ENCODE measurements around the gene MLC1. TPM values are rescaled to one million over a fixed set of nuclear protein-coding genes. Genes with fewer than 3 reads are reported as not detected.
"Not testable (repeated sequence)": the region's sequence is repeated elsewhere in the genome, so short reads cannot be mapped to it uniquely, and the experiment has no call there.

MLC1 gene
- total RNA-seq, 1 donor from 2014 or later = 0.52 TPM

- H3K36me3 ChIP-seq (ENCODE audit: control insufficient read depth in 3 of 3, insufficient read depth in 3 of 3, low read length in 3 of 3) = no peaks in the 10 kb centered on the region
- H3K9me3 ChIP-seq (ENCODE audit: control insufficient read depth in 3 of 3, low read length in 3 of 3) = peaks cover 0 to 5% (median 0%) of the 10 kb centered on the region in 3 donors
- peaks cover 31 to 57% (median 45%) of the 10 kb centered on the region in 3 donors for H3K27me3 ChIP-seq (ENCODE audit: control insufficient read depth in 3 of 3, insufficient read depth in 3 of 3, low read length in 3 of 3)
- H3K4me3 ChIP-seq (ENCODE audit: low read length in 3 of 3) = no peak overlapping the region
- no peak overlapping the region for H3K9ac ChIP-seq (ENCODE audit: low read depth in 1 of 3, low read length in 3 of 3)
- H3K4me1 ChIP-seq (ENCODE audit: control insufficient read depth in 3 of 3, insufficient read depth in 3 of 3, low read length in 3 of 3) = no peaks in the 10 kb centered on the region
- H3K27ac ChIP-seq (ENCODE audit: low read depth, low read length) = no peak overlapping the region
These were observed 4.0 kb upstream of the MLC1 start for GRCh38 chr22:50089231-50089630.

GRCh38 chr22:50088096-50088495 lies 2.9 kb upstream of the MLC1 start:
- peaks cover 0 to 5% (median 0%) of the 10 kb centered on the region in 3 donors for H3K9me3 ChIP-seq (ENCODE audit: control insufficient read depth in 3 of 3, low read length in 3 of 3)
- no peak overlapping the region for H3K27ac ChIP-seq (ENCODE audit: low read depth, low read length)
- no peaks in the 10 kb centered on the region for H3K36me3 ChIP-seq (ENCODE audit: control insufficient read depth in 3 of 3, insufficient read depth in 3 of 3, low read length in 3 of 3)
- peaks cover 41 to 64% (median 54%) of the 10 kb centered on the region in 3 donors for H3K27me3 ChIP-seq (ENCODE audit: control insufficient read depth in 3 of 3, insufficient read depth in 3 of 3, low read length in 3 of 3)
- H3K4me3 ChIP-seq (ENCODE audit: low read length in 3 of 3) = no peak overlapping the region
- no peak overlapping the region for H3K9ac ChIP-seq (ENCODE audit: low read depth in 1 of 3, low read length in 3 of 3)
- no peaks in the 10 kb centered on the region for H3K4me1 ChIP-seq (ENCODE audit: control insufficient read depth in 3 of 3, insufficient read depth in 3 of 3, low read length in 3 of 3)

DNA sequence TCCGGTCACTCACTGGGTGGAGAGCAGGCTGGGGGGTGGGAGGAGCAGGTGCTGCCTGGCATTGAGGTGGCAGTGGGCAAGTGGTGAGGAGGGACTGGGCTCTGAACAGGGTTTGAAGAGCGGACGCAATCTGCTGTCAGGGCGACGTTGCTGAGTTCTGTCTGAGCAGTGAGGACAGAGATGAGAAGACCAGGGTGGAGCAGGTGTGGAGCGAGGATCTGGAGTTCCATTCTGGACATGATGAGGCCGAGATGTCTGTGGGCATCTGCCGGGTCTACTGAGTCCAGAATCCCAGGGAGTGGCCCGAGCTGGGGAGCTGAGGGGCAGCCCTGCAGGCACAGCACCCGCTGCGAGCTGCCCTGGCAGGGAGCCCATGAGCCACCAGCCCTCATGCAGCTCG lies 2.4 kb upstream of the MLC1 start:
- peaks cover 44 to 68% (median 56%) of the 10 kb centered on the region in 3 donors for H3K27me3 ChIP-seq (ENCODE audit: control insufficient read depth in 3 of 3, insufficient read depth in 3 of 3, low read length in 3 of 3)
- H3K36me3 ChIP-seq (ENCODE audit: control insufficient read depth in 3 of 3, insufficient read depth in 3 of 3, low read length in 3 of 3) = no peaks in the 10 kb centered on the region

GRCh38 chr22:50086975-50087374 lies 1.7 kb upstream of the MLC1 start:
- not testable (repeated sequence) for H3K4me1 ChIP-seq (ENCODE audit: control insufficient read depth in 3 of 3, insufficient read depth in 3 of 3, low read length in 3 of 3); H3K36me3 ChIP-seq (ENCODE audit: control insufficient read depth in 3 of 3, insufficient read depth in 3 of 3, low read length in 3 of 3); H3K9ac ChIP-seq (ENCODE audit: low read depth in 1 of 3, low read length in 3 of 3); H3K4me3 ChIP-seq (ENCODE audit: low read length in 3 of 3); H3K9me3 ChIP-seq (ENCODE audit: control insufficient read depth in 3 of 3, low read length in 3 of 3); H3K27ac ChIP-seq (ENCODE audit: low read depth, low read length)
- peaks cover 44 to 74% (median 56%) of the 10 kb centered on the region in 3 donors for H3K27me3 ChIP-seq (ENCODE audit: control insufficient read depth in 3 of 3, insufficient read depth in 3 of 3, low read length in 3 of 3)

More for the DNA sequence above, 2.4 kb upstream of the MLC1 start:
- Histone ChIP-seq H3K9ac (ENCODE audit: low read depth in 1 of 3, low read length in 3 of 3) (no peak overlapping the region), H3K4me3 (ENCODE audit: low read length in 3 of 3) (no peak overlapping the region), H3K27ac (ENCODE audit: low read depth, low read length) (no peak overlapping the region), H3K4me1 (ENCODE audit: control insufficient read depth in 3 of 3, insufficient read depth in 3 of 3, low read length in 3 of 3) (no peaks in the 10 kb centered on the region), H3K9me3 (ENCODE audit: control insufficient read depth in 3 of 3, low read length in 3 of 3) (peaks cover 0 to 5% (median 0%) of the 10 kb centered on the region in 3 donors)

- Histone ChIP-seq H3K4me1 (ENCODE audit: control insufficient read depth in 3 of 3, insufficient read depth in 3 of 3, low read length in 3 of 3) (no peaks in the 10 kb centered on the region), H3K27ac (ENCODE audit: low read depth, low read length) (no peak overlapping the region), H3K4me3 (ENCODE audit: low read length in 3 of 3) (no peak overlapping the region), H3K9ac (ENCODE audit: low read depth in 1 of 3, low read length in 3 of 3) (no peak overlapping the region), H3K9me3 (ENCODE audit: control insufficient read depth in 3 of 3, low read length in 3 of 3) (peaks cover 0 to 5% (median 0%) of the 10 kb centered on the region in 3 donors), H3K36me3 (ENCODE audit: control insufficient read depth in 3 of 3, insufficient read depth in 3 of 3, low read length in 3 of 3) (no peaks in the 10 kb centered on the region), H3K27me3 (ENCODE audit: control insufficient read depth in 3 of 3, insufficient read depth in 3 of 3, low read length in 3 of 3) (peaks cover 42 to 69% (median 57%) of the 10 kb centered on the region in 3 donors)
These were observed 1.3 kb upstream of the MLC1 start for GRCh38 chr22:50086526-50086925.

DNA sequence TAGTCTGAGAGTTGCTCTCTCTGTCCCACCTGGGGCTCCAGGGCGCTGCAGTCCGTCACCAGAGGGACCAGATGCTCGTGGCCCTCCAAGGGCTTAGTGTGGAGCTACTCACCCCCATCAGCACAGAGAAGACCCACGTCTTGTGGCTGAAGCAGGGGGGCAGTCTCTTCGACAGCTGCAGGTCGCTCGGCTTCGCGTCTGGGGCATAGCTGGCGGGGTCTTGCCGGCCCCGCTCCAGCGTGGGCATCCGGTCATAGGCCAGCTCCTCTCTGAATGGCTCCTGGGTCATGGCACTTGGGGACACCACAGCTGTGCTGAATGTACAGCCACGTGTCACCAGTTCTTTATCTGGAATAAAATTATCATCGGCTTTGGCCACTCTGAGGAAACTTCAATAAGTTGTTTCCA lies 608 bp downstream of the MLC1 start:
- H3K4me1 ChIP-seq (ENCODE audit: control insufficient read depth in 3 of 3, insufficient read depth in 3 of 3, low read length in 3 of 3) = no peaks in the 10 kb centered on the region
- H3K4me3 ChIP-seq (ENCODE audit: low read length in 3 of 3) = no peak overlapping the region
- H3K36me3 ChIP-seq (ENCODE audit: control insufficient read depth in 3 of 3, insufficient read depth in 3 of 3, low read length in 3 of 3) = no peaks in the 10 kb centered on the region
- H3K9ac ChIP-seq (ENCODE audit: low read depth in 1 of 3, low read length in 3 of 3) = no peak overlapping the region
- peaks cover 44 to 65% (median 62%) of the 10 kb centered on the region in 3 donors for H3K27me3 ChIP-seq (ENCODE audit: control insufficient read depth in 3 of 3, insufficient read depth in 3 of 3, low read length in 3 of 3)
- no peak overlapping the region for H3K27ac ChIP-seq (ENCODE audit: low read depth, low read length)
- no peaks in the 10 kb centered on the region for H3K9me3 ChIP-seq (ENCODE audit: control insufficient read depth in 3 of 3, low read length in 3 of 3)

DNA sequence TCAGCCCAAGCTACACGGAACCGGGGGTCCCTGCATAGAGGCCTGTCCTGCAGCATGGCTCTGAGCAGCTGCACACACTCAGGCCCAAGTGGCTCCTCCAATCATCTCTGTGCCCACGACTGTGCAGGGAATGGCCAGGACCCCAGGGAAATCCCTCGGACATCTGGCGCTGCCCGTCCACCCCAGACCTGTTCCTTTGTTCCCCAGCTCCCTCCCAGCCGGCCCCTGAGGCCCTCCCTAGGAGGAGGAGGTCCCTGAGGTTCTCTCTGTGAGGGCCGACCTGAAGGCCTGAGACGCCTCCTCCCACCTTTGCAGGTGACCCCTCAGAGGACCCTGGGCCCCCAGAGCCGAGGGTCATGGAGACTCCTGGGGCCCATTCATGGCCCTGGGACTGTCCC lies 1.1 kb downstream of the MLC1 start:
- no peaks in the 10 kb centered on the region for H3K9me3 ChIP-seq (ENCODE audit: control insufficient read depth in 3 of 3, low read length in 3 of 3)
- no peak overlapping the region for H3K9ac ChIP-seq (ENCODE audit: low read depth in 1 of 3, low read length in 3 of 3)
- H3K27ac ChIP-seq (ENCODE audit: low read depth, low read length) = no peak overlapping the region
- no peaks in the 10 kb centered on the region for H3K36me3 ChIP-seq (ENCODE audit: control insufficient read depth in 3 of 3, insufficient read depth in 3 of 3, low read length in 3 of 3)
- H3K27me3 ChIP-seq (ENCODE audit: control insufficient read depth in 3 of 3, insufficient read depth in 3 of 3, low read length in 3 of 3) = peaks cover 42 to 61% (median 57%) of the 10 kb centered on the region in 3 donors
- no peaks in the 10 kb centered on the region for H3K4me1 ChIP-seq (ENCODE audit: control insufficient read depth in 3 of 3, insufficient read depth in 3 of 3, low read length in 3 of 3)
- no peak overlapping the region for H3K4me3 ChIP-seq (ENCODE audit: low read length in 3 of 3)

- Histone ChIP-seq H3K27me3 (ENCODE audit: control insufficient read depth in 3 of 3, insufficient read depth in 3 of 3, low read length in 3 of 3) (peaks cover 41 to 56% (median 53%) of the 10 kb centered on the region in 3 donors), H3K9ac (ENCODE audit: low read depth in 1 of 3, low read length in 3 of 3) (no peak overlapping the region)
These were observed 1.7 kb downstream of the MLC1 start for GRCh38 chr22:50083462-50084079.

DNA sequence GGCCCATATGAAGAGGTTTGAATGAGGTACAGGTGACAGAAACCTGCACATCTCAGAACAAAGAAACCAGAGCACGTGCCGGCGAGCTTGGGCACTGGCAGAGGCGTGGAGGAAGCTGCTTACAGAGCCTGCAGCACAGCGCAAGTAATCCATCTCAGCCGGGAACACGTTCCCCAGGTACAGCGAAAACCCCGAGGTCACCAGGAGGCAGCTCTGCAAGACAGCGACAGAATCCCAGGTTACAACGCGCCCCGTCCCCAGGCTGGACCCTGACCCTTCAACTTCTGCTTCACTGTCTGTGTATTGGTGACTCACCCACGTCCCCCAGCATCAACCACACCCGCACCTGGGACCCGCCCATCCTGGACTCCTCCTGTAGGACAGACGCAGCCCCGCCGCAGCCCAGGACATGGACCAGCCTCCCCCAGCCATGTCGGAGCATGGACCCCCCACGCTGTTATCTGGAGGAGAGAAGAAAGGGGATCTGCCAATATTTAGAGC lies 2.2 kb downstream of the MLC1 start:
- H3K27me3 ChIP-seq (ENCODE audit: control insufficient read depth in 3 of 3, insufficient read depth in 3 of 3, low read length in 3 of 3) = peaks cover 40 to 56% (median 51%) of the 10 kb centered on the region in 3 donors
- H3K27ac ChIP-seq (ENCODE audit: low read depth, low read length) = no peak overlapping the region
- H3K4me1 ChIP-seq (ENCODE audit: control insufficient read depth in 3 of 3, insufficient read depth in 3 of 3, low read length in 3 of 3) = no peaks in the 10 kb centered on the region
- H3K4me3 ChIP-seq (ENCODE audit: low read length in 3 of 3) = no peak overlapping the region
- no peaks in the 10 kb centered on the region for H3K36me3 ChIP-seq (ENCODE audit: control insufficient read depth in 3 of 3, insufficient read depth in 3 of 3, low read length in 3 of 3)
- H3K9ac ChIP-seq (ENCODE audit: low read depth in 1 of 3, low read length in 3 of 3) = no peak overlapping the region
- H3K9me3 ChIP-seq (ENCODE audit: control insufficient read depth in 3 of 3, low read length in 3 of 3) = no peaks in the 10 kb centered on the region

More at GRCh38 chr22:50083462-50084079, 1.7 kb downstream of the MLC1 start:
- H3K36me3 ChIP-seq (ENCODE audit: control insufficient read depth in 3 of 3, insufficient read depth in 3 of 3, low read length in 3 of 3) = no peaks in the 10 kb centered on the region
- H3K9me3 ChIP-seq (ENCODE audit: control insufficient read depth in 3 of 3, low read length in 3 of 3) = no peaks in the 10 kb centered on the region
- no peak overlapping the region for H3K4me3 ChIP-seq (ENCODE audit: low read length in 3 of 3)
- H3K27ac ChIP-seq (ENCODE audit: low read depth, low read length) = no peak overlapping the region
- H3K4me1 ChIP-seq (ENCODE audit: control insufficient read depth in 3 of 3, insufficient read depth in 3 of 3, low read length in 3 of 3) = no peaks in the 10 kb centered on the region

GRCh38 chr22:50082197-50082715 lies 3.0 kb downstream of the MLC1 start:
- H3K4me3 ChIP-seq (ENCODE audit: low read length in 3 of 3) = no peak overlapping the region
- peaks cover 33 to 51% (median 44%) of the 10 kb centered on the region in 3 donors for H3K27me3 ChIP-seq (ENCODE audit: control insufficient read depth in 3 of 3, insufficient read depth in 3 of 3, low read length in 3 of 3)
- H3K27ac ChIP-seq (ENCODE audit: low read depth, low read length) = no peak overlapping the region
- H3K36me3 ChIP-seq (ENCODE audit: control insufficient read depth in 3 of 3, insufficient read depth in 3 of 3, low read length in 3 of 3) = no peaks in the 10 kb centered on the region
- H3K9me3 ChIP-seq (ENCODE audit: control insufficient read depth in 3 of 3, low read length in 3 of 3) = no peaks in the 10 kb centered on the region
- H3K9ac ChIP-seq (ENCODE audit: low read depth in 1 of 3, low read length in 3 of 3) = no peak overlapping the region
- H3K4me1 ChIP-seq (ENCODE audit: control insufficient read depth in 3 of 3, insufficient read depth in 3 of 3, low read length in 3 of 3) = no peaks in the 10 kb centered on the region

Data from skeletal muscle tissue (tissue), 4 donors.